Measurements from ENCODE around the gene KRT74. TPM values are rescaled to one million over a fixed set of nuclear protein-coding genes. Genes with fewer than 3 reads are reported as not detected.

Gene KRT74
- total RNA-seq, 1 experiment from 2014 or later, result not detected

DNA sequence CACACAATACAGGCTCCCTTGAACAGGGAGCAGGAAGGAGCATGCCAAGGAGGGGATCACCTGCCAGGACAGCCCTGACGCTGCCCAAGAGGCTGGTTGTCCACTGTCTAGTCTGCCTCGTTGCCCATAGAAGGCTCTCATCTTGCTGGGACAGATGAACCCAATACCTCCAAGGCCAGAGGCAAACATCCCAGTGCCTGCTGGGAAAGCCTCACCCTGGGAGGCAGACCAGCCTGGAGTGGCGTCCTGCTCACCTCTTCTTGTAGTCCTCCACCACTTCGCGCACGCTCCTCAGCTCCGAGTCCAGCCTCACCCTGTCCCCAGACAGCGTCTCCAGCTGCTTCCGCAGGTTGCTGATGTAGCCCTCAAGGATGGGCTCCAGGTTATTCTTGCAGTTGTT, 42.3 kb upstream of the KRT74 start:
- ATAC-seq (no peak), DNase-seq (no peak)
- Histone ChIP-seq H4K20me1 (ENCODE audit: low read length) (no peaks in the 10 kb centered on the region), H3K4me2 (ENCODE audit: low read length) (no peak overlapping the region), H3K27ac (ENCODE audit: low read length) (no peak overlapping the region), H3K4me3 (ENCODE audit: low read length) (no peak overlapping the region), H3K79me2 (ENCODE audit: low read length) (no peaks in the 10 kb centered on the region), H3K36me3 (ENCODE audit: low read depth, low read length) (no peaks in the 10 kb centered on the region), H3K9me3 (ENCODE audit: low read length) (no peaks in the 10 kb centered on the region), H3K9me2 (replicated peaks; ENCODE audit: low read length) (no peaks in the 10 kb centered on the region), H3K9ac (ENCODE audit: low read length) (no peak overlapping the region), H3K27me3 (ENCODE audit: low read length) (peaks cover 55% of the 10 kb centered on the region), H3K4me1 (ENCODE audit: insufficient read depth, low read length) (no peaks in the 10 kb centered on the region), H3F3A (ENCODE audit: low read length, unreplicated experiment) (no peaks in the 10 kb centered on the region), H2AFZ (ENCODE audit: low read length) (no peak overlapping the region)
- no TSS peak for BruUV-seq (replicated peaks)
- ChIA-PET POLR2A (ENCODE audit: unreplicated experiment) (no interaction called here), CTCF (no interaction called here)
- TF ChIP-seq, protein P1, sequence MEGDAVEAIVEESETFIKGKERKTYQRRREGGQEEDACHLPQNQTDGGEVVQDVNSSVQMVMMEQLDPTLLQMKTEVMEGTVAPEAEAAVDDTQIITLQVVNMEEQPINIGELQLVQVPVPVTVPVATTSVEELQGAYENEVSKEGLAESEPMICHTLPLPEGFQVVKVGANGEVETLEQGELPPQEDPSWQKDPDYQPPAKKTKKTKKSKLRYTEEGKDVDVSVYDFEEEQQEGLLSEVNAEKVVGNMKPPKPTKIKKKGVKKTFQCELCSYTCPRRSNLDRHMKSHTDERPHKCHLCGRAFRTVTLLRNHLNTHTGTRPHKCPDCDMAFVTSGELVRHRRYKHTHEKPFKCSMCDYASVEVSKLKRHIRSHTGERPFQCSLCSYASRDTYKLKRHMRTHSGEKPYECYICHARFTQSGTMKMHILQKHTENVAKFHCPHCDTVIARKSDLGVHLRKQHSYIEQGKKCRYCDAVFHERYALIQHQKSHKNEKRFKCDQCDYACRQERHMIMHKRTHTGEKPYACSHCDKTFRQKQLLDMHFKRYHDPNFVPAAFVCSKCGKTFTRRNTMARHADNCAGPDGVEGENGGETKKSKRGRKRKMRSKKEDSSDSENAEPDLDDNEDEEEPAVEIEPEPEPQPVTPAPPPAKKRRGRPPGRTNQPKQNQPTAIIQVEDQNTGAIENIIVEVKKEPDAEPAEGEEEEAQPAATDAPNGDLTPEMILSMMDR (conservative IDR thresholded peaks at IDR 0.05; ENCODE audit: low read depth, low read length), result no peak
- TF ChIP-seq EZH2phosphoT487 (IDR thresholded peaks at IDR 0.05; ENCODE audit: borderline replicate concordance, low read length) (no peak), EZH2 (IDR thresholded peaks at IDR 0.05; ENCODE audit: low read length, unreplicated experiment) (no peak)
- intact Hi-C loops (cut with micrococcal nuclease), result no loop called here

DNA sequence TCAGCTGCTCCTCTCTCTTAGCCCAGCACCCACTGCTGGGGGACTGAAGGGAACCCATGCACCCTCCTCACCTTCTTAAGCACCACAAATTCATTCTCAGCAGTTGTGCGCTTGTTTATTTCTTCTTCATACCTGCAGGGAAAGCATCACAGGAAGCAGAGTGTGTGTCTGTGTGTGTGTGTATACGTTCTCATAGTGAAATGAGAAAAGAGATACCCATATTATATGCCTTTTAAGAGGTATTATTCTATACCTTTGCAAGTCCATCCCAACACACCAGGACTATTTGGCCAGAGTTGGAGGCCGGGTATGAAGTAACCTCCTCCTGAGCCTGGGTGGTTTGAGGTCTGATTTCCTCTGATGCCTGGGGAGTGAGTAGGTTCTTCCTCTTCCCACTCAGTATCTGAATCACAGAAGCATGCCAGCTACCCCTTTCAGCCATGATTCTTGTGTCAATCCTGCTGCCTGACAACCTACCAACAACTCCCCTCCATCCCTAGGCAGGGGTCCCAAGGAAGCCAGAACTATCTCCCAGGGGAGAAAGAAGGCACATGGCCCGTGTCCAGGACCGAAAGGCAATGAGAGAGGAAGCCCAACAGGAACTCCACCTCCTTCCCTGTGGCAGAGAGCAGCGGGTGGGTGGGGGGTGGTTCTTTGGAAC, 41.7 kb upstream of the KRT74 start:
- H3K9ac ChIP-seq (ENCODE audit: low read length), result no peak overlapping the region
- no peak overlapping the region for H3K4me3 ChIP-seq (ENCODE audit: low read length)
- intact Hi-C loops (cut with micrococcal nuclease), result no loop called here
- no peaks in the 10 kb centered on the region for H3K36me3 ChIP-seq (ENCODE audit: low read depth, low read length)
- H3K27ac ChIP-seq (ENCODE audit: low read length), result no peak overlapping the region
- no TSS peak for BruUV-seq (replicated peaks)
- DNase-seq (no peak), ATAC-seq (no peak)
- no peaks in the 10 kb centered on the region for H4K20me1 ChIP-seq (ENCODE audit: low read length)
- no peaks in the 10 kb centered on the region for H3F3A ChIP-seq (ENCODE audit: low read length, unreplicated experiment)
- H3K79me2 ChIP-seq (ENCODE audit: low read length), result no peaks in the 10 kb centered on the region
- ChIA-PET CTCF (no interaction called here), POLR2A (ENCODE audit: unreplicated experiment) (no interaction called here)
- H3K9me3 ChIP-seq (ENCODE audit: low read length), result no peaks in the 10 kb centered on the region
- no peaks in the 10 kb centered on the region for H3K4me1 ChIP-seq (ENCODE audit: insufficient read depth, low read length)
- no peak for TF ChIP-seq EZH2phosphoT487 (IDR thresholded peaks at IDR 0.05; ENCODE audit: borderline replicate concordance, low read length)
- TF ChIP-seq, protein P1 (conservative IDR thresholded peaks at IDR 0.05; ENCODE audit: low read depth, low read length), result no peak
- TF ChIP-seq EZH2 (IDR thresholded peaks at IDR 0.05; ENCODE audit: low read length, unreplicated experiment), result no peak
- H2AFZ ChIP-seq (ENCODE audit: low read length), result no peak overlapping the region
- H3K9me2 ChIP-seq (replicated peaks; ENCODE audit: low read length), result no peaks in the 10 kb centered on the region
- peaks cover 58% of the 10 kb centered on the region for H3K27me3 ChIP-seq (ENCODE audit: low read length)
- no peak overlapping the region for H3K4me2 ChIP-seq (ENCODE audit: low read length)

DNA sequence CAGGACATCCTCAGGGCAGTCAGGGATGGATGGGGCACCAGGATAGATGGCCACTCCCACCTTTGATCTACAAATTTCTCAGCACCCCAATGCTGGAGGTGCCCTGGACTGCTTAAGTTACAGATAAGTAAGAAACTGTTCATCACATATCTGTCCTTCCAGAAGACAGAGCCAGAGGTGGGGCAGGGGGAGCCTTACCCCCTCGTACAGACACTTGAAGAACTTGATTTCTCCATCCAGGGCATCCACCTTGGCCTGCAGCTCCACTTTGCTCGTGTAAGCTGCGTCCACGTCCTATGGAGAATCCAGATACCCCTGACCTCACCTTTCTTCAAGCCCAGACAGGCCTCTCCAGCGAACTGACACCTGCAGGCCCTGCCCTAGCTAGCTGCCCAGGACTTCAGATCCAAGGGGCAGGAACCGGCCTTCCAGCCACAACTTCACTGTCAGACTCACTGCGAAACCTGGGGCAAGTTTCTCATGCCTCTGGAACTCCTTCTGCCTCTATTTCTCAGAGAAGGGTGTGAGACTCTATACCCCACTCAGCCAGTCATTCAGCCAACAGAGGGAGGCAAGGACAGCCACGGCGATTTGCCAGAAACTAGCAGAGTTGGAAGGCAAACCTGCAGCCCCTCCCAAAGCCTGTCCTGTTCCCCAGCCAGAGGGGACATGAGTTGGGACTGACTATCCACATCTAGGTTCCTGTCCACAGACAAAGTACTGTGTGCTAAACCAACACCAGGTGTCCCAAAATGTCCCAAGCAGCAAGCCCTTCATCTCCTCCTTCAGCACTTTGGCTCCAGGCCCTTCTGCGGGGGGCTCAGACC, 41.0 kb upstream of the KRT74 start:
- no peak overlapping the region for H3K4me3 ChIP-seq (ENCODE audit: low read length)
- POLR2A ChIA-PET (ENCODE audit: unreplicated experiment), result no interaction called here
- TF ChIP-seq, protein P1 (conservative IDR thresholded peaks at IDR 0.05; ENCODE audit: low read depth, low read length), result no peak
- TF ChIP-seq EZH2 (IDR thresholded peaks at IDR 0.05; ENCODE audit: low read length, unreplicated experiment), result no peak
- no peak for TF ChIP-seq EZH2phosphoT487 (IDR thresholded peaks at IDR 0.05; ENCODE audit: borderline replicate concordance, low read length)
- H3K36me3 ChIP-seq (ENCODE audit: low read depth, low read length), result no peaks in the 10 kb centered on the region
- H3K4me2 ChIP-seq (ENCODE audit: low read length), result no peak overlapping the region
- no peak overlapping the region for H3K9ac ChIP-seq (ENCODE audit: low read length)
- H3K9me3 ChIP-seq (ENCODE audit: low read length), result no peaks in the 10 kb centered on the region
- intact Hi-C loops (cut with micrococcal nuclease), result no loop called here
- no peaks in the 10 kb centered on the region for H3K4me1 ChIP-seq (ENCODE audit: insufficient read depth, low read length)
- peaks cover 58% of the 10 kb centered on the region for H3K27me3 ChIP-seq (ENCODE audit: low read length)
- no peak overlapping the region for H3K27ac ChIP-seq (ENCODE audit: low read length)
- no peak overlapping the region for H2AFZ ChIP-seq (ENCODE audit: low read length)
- H3K9me2 ChIP-seq (replicated peaks; ENCODE audit: low read length), result no peaks in the 10 kb centered on the region
- CTCF ChIA-PET, result no interaction called here
- ATAC-seq (no peak), DNase-seq (no peak)
- no peaks in the 10 kb centered on the region for H3K79me2 ChIP-seq (ENCODE audit: low read length)
- no peaks in the 10 kb centered on the region for H3F3A ChIP-seq (ENCODE audit: low read length, unreplicated experiment)
- H4K20me1 ChIP-seq (ENCODE audit: low read length), result no peaks in the 10 kb centered on the region
- no TSS peak for BruUV-seq (replicated peaks)

Data from PC-3 (cell line).